ENCODE measurements around the gene KIAA0930. TPM values are rescaled to one million over a fixed set of nuclear protein-coding genes. Genes with fewer than 3 reads are reported as not detected.

The KIAA0930 gene
- total RNA-seq, 1 donor from 2014 or later: 107 TPM

GRCh38 chr22:45228401-45228754 is 12.3 kb downstream of the KIAA0930 start:
- H3K4me3 ChIP-seq (ENCODE audit: insufficient read depth, low read depth, low read length): no peak overlapping the region
- peaks cover 14% of the 10 kb centered on the region for H3K79me2 ChIP-seq (ENCODE audit: insufficient read depth, low read length)
- no peak overlapping the region for H2AFZ ChIP-seq (ENCODE audit: low read depth, low read length)
- H4K20me1 ChIP-seq (ENCODE audit: insufficient read depth, low read length): peaks cover 77% of the 10 kb centered on the region
- no peak overlapping the region for H3K27ac ChIP-seq (ENCODE audit: low read depth, low read length)
- Mint-ChIP-seq H3K36me3 (ENCODE audit: low read depth, unreplicated experiment) (peaks cover 6% of the 10 kb centered on the region), H3K4me1 (ENCODE audit: low read depth, unreplicated experiment) (peaks cover 18% of the 10 kb centered on the region), H3K4me3 (ENCODE audit: unreplicated experiment) (no peak overlapping the region), H3K27me3 (ENCODE audit: low read depth, unreplicated experiment) (no peaks in the 10 kb centered on the region), H3K27ac (ENCODE audit: unreplicated experiment) (no peak overlapping the region), H3K9me3 (ENCODE audit: unreplicated experiment) (no peaks in the 10 kb centered on the region)
- H3K4me1 ChIP-seq (ENCODE audit: insufficient read depth, low read length): no peaks in the 10 kb centered on the region
- FAIRE-seq (no peak), DNase-seq (ENCODE audit: low read depth) (no peak)
- H3K9me3 ChIP-seq (ENCODE audit: insufficient read depth, low read depth, low read length): no peaks in the 10 kb centered on the region
- no peaks in the 10 kb centered on the region for H3K27me3 ChIP-seq (ENCODE audit: insufficient read depth, low read length)
- TF ChIP-seq, protein P1, sequence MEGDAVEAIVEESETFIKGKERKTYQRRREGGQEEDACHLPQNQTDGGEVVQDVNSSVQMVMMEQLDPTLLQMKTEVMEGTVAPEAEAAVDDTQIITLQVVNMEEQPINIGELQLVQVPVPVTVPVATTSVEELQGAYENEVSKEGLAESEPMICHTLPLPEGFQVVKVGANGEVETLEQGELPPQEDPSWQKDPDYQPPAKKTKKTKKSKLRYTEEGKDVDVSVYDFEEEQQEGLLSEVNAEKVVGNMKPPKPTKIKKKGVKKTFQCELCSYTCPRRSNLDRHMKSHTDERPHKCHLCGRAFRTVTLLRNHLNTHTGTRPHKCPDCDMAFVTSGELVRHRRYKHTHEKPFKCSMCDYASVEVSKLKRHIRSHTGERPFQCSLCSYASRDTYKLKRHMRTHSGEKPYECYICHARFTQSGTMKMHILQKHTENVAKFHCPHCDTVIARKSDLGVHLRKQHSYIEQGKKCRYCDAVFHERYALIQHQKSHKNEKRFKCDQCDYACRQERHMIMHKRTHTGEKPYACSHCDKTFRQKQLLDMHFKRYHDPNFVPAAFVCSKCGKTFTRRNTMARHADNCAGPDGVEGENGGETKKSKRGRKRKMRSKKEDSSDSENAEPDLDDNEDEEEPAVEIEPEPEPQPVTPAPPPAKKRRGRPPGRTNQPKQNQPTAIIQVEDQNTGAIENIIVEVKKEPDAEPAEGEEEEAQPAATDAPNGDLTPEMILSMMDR (IDR thresholded peaks at IDR 0.05; ENCODE audit: insufficient read depth, low read depth, low read length): no peak
- no peak for TF ChIP-seq EZH2 (IDR thresholded peaks at IDR 0.05; ENCODE audit: insufficient read depth, low read length)
- H3K9ac ChIP-seq (ENCODE audit: low read length): no peak overlapping the region
- no peaks in the 10 kb centered on the region for H3K36me3 ChIP-seq (ENCODE audit: insufficient read depth, low read length)
- no peak overlapping the region for H3K4me2 ChIP-seq (ENCODE audit: low read length)

- Histone ChIP-seq H3K79me2 (ENCODE audit: insufficient read depth, low read length) (peaks cover 11% of the 10 kb centered on the region), H3K4me2 (ENCODE audit: low read length) (no peak overlapping the region), H3K4me1 (ENCODE audit: insufficient read depth, low read length) (peaks cover 4% of the 10 kb centered on the region), H2AFZ (ENCODE audit: low read depth, low read length) (no peak overlapping the region), H3K9ac (ENCODE audit: low read length) (no peak overlapping the region), H4K20me1 (ENCODE audit: insufficient read depth, low read length) (peaks cover 77% of the 10 kb centered on the region), H3K27ac (ENCODE audit: low read depth, low read length) (no peak overlapping the region), H3K4me3 (ENCODE audit: insufficient read depth, low read depth, low read length) (no peak overlapping the region), H3K27me3 (ENCODE audit: insufficient read depth, low read length) (no peaks in the 10 kb centered on the region), H3K9me3 (ENCODE audit: insufficient read depth, low read depth, low read length) (no peaks in the 10 kb centered on the region), H3K36me3 (ENCODE audit: insufficient read depth, low read length) (no peaks in the 10 kb centered on the region)
- Mint-ChIP-seq H3K27ac (ENCODE audit: unreplicated experiment) (peak overlapping the region; percentile 41), H3K9me3 (ENCODE audit: unreplicated experiment) (no peaks in the 10 kb centered on the region), H3K36me3 (ENCODE audit: low read depth, unreplicated experiment) (peaks cover 5% of the 10 kb centered on the region), H3K4me1 (ENCODE audit: low read depth, unreplicated experiment) (peaks cover 22% of the 10 kb centered on the region), H3K4me3 (ENCODE audit: unreplicated experiment) (no peak overlapping the region), H3K27me3 (ENCODE audit: low read depth, unreplicated experiment) (no peaks in the 10 kb centered on the region)
- DNase-seq (ENCODE audit: low read depth) (no peak), FAIRE-seq (no peak)
- no peak for TF ChIP-seq EZH2 (IDR thresholded peaks at IDR 0.05; ENCODE audit: insufficient read depth, low read length)
- TF ChIP-seq, protein P1 (IDR thresholded peaks at IDR 0.05; ENCODE audit: insufficient read depth, low read depth, low read length): no peak
Observed at GRCh38 chr22:45227645-45228400, 12.9 kb downstream of the KIAA0930 start.

GRCh38 chr22:45226503-45227186 is 14.0 kb downstream of the KIAA0930 start:
- no peak overlapping the region for H2AFZ ChIP-seq (ENCODE audit: low read depth, low read length)

More at GRCh38 chr22:45226503-45227186, 14.0 kb downstream of the KIAA0930 start:
- Histone ChIP-seq H3K36me3 (ENCODE audit: insufficient read depth, low read length) (no peaks in the 10 kb centered on the region), H3K27me3 (ENCODE audit: insufficient read depth, low read length) (no peaks in the 10 kb centered on the region), H3K9ac (ENCODE audit: low read length) (no peak overlapping the region), H3K9me3 (ENCODE audit: insufficient read depth, low read depth, low read length) (no peaks in the 10 kb centered on the region), H3K4me1 (ENCODE audit: insufficient read depth, low read length) (peaks cover 5% of the 10 kb centered on the region), H4K20me1 (ENCODE audit: insufficient read depth, low read length) (peaks cover 71% of the 10 kb centered on the region), H3K27ac (ENCODE audit: low read depth, low read length) (no peak overlapping the region), H3K79me2 (ENCODE audit: insufficient read depth, low read length) (peaks cover 11% of the 10 kb centered on the region), H3K4me2 (ENCODE audit: low read length) (no peak overlapping the region), H3K4me3 (ENCODE audit: insufficient read depth, low read depth, low read length) (no peak overlapping the region)
- DNase-seq (ENCODE audit: low read depth) (no peak), FAIRE-seq (no peak)
- H3K9me3 Mint-ChIP-seq (ENCODE audit: unreplicated experiment): no peaks in the 10 kb centered on the region
- TF ChIP-seq, protein P1 (IDR thresholded peaks at IDR 0.05; ENCODE audit: insufficient read depth, low read depth, low read length): no peak
- TF ChIP-seq EZH2 (IDR thresholded peaks at IDR 0.05; ENCODE audit: insufficient read depth, low read length): no peak
- peaks cover 3% of the 10 kb centered on the region for H3K36me3 Mint-ChIP-seq (ENCODE audit: low read depth, unreplicated experiment)
- peaks cover 25% of the 10 kb centered on the region for H3K4me1 Mint-ChIP-seq (ENCODE audit: low read depth, unreplicated experiment)
- H3K27me3 Mint-ChIP-seq (ENCODE audit: low read depth, unreplicated experiment): no peaks in the 10 kb centered on the region
- H3K4me3 Mint-ChIP-seq (ENCODE audit: unreplicated experiment): no peak overlapping the region
- H3K27ac Mint-ChIP-seq (ENCODE audit: unreplicated experiment): peak overlapping the region; percentile 75

Measured in astrocyte (in vitro differentiated cells and primary cell).